Panc1 (cell line): Measurements from ENCODE around the gene ZXDA.

Experiments used
- POLR2AphosphoS5 ChIP-seq: IDR thresholded peaks from 2 replicates; pipeline ENCODE4 v1.6.1; 2012; ENCODE audit warnings: mild to moderate bottlenecking, low read depth, low read length, moderate library complexity
- TF ChIP-seq, protein P1 (sequence below): fragments of 450-650 bp; IDR thresholded peaks from 2 replicates; pipeline ENCODE4 v1.5.1; 2017; ENCODE audit warnings: mild to moderate bottlenecking

DNA sequence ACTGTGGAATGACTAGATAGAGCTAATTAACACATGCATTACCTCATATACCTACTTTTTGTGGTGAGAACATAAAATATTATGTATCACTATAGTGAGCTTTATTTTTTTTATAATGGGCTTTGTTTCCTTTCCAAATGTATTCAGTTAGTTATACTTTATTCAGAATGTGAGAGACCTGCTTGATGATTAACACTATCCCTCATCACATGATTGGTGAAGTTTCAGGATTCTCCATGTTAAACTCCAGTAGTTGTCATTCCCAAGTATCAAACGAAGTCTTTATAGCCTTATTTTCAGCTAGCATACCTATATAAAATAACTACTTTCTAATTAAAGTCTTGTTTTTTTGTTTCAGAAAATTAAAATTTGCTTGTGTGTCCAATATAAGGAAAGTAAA is 8.8 kb downstream of the ZXDA start:
- TF ChIP-seq, protein P1, sequence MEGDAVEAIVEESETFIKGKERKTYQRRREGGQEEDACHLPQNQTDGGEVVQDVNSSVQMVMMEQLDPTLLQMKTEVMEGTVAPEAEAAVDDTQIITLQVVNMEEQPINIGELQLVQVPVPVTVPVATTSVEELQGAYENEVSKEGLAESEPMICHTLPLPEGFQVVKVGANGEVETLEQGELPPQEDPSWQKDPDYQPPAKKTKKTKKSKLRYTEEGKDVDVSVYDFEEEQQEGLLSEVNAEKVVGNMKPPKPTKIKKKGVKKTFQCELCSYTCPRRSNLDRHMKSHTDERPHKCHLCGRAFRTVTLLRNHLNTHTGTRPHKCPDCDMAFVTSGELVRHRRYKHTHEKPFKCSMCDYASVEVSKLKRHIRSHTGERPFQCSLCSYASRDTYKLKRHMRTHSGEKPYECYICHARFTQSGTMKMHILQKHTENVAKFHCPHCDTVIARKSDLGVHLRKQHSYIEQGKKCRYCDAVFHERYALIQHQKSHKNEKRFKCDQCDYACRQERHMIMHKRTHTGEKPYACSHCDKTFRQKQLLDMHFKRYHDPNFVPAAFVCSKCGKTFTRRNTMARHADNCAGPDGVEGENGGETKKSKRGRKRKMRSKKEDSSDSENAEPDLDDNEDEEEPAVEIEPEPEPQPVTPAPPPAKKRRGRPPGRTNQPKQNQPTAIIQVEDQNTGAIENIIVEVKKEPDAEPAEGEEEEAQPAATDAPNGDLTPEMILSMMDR = no peak
- no peak for TF ChIP-seq POLR2AphosphoS5
